Subcutaneous adipose tissue (tissue), 4 donors: ENCODE data around the gene PHRF1. TPM values are rescaled to one million over a fixed set of nuclear protein-coding genes. Genes with fewer than 3 reads are reported as not detected.

Experiments used
- total RNA-seq, 4 donors: library from RNA; depleted of rRNA; stranded (reverse); fragments of >200 nt; gene quantifications; one replicate each; pipeline ENCODE4 v1.1.0, GENCODE V29; 2016
- TF ChIP-seq, protein P1 (sequence below): fragments of 450-650 bp; IDR thresholded peaks from one replicate; pipeline ENCODE4 v1.5.1; 2016; ENCODE audit warnings: low read depth, mild to moderate bottlenecking, control low read depth, antibody characterized with exemption, moderate library complexity

Gene PHRF1
- total RNA-seq, 4 donors from 2014 or later: 9.0 to 28.4 (median 12.6) TPM

DNA sequence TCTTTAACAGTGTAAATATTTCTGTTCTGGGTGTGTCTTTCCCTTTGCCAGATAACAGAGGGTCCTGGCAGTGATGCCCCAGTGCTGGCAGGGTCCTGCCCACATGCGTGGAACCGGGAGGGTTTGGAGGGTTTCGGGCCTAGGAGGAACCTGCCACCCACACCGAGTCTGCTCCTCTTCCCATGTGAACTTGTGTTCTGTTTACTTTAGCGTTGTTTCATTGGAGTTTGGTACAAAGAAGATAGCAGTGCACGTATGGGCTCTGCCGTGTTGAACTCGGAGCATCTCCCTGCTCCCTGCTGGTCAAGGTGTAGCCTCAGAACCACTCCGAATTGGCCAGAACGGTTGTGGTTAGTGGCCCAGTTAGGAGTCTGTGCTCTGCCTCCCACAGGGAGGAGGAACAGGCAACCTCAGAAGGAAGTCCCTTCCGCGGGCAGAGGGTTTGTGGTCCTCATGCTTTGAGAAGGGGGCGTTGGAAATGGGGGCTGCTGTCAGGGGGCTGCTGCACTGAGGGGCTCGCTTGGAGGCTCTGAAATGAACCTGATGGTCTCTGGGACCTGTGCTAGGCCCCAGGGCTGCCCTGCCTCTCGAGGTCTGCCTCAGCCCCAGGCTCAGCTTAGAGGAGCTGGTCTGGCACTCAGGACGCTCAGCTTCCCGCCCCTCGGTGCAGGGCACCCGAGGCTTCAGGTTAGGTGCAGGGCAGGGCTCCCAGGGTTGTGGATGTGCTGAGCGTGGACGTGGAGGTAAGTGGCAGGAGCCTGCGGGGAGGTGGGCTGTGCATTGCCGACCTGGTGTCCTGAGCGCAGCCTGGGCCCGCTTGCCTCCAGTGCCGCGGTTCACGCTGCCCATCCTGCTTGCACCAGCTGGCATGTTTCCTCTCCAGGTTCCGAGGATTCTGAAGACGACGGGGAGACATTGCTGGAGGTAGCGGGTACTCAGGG, 10.4 kb downstream of the PHRF1 start:
- TF ChIP-seq, protein P1, sequence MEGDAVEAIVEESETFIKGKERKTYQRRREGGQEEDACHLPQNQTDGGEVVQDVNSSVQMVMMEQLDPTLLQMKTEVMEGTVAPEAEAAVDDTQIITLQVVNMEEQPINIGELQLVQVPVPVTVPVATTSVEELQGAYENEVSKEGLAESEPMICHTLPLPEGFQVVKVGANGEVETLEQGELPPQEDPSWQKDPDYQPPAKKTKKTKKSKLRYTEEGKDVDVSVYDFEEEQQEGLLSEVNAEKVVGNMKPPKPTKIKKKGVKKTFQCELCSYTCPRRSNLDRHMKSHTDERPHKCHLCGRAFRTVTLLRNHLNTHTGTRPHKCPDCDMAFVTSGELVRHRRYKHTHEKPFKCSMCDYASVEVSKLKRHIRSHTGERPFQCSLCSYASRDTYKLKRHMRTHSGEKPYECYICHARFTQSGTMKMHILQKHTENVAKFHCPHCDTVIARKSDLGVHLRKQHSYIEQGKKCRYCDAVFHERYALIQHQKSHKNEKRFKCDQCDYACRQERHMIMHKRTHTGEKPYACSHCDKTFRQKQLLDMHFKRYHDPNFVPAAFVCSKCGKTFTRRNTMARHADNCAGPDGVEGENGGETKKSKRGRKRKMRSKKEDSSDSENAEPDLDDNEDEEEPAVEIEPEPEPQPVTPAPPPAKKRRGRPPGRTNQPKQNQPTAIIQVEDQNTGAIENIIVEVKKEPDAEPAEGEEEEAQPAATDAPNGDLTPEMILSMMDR: no peak

DNA sequence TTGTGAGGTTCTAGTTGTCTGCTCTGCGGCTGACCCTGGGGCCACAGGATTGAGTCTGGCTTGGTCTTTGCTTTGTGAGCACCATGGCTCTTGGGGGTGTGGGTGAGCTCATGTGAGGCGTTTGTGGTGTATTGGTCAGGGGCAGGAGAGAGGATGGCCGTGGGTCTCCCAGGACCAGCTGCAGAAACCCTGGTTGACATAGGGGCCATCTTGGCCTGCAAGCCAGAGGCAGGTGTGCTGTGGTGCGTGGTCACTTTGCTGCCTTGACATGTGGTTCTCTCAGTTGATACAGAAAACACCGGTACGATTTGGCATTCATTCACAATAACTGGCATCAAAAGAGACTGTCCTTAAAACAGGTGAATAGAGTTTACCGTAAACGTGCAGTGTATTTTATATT, 11.3 kb downstream of the PHRF1 start:
- TF ChIP-seq, protein P1: no peak

DNA sequence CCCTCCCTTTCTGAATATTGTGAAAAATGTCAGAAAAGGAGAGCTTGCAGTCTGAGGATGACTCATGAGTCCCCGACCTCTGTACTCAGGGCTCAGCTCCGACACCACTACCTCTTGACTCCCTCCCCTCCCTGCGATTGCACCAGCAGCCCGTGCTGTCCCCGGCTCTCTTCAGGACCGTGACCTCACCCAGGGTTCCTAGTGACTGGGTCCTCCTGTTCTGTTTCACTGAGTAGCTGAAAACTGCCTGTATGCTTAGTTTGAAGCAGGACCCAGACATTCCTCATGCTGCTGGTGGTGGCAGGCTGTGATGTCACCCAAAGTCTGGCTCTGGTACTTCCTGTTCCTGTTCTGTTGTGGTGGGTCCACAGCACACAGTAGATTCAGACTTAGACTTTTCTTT, 11.7 kb downstream of the PHRF1 start:
- TF ChIP-seq, protein P1: no peak

DNA sequence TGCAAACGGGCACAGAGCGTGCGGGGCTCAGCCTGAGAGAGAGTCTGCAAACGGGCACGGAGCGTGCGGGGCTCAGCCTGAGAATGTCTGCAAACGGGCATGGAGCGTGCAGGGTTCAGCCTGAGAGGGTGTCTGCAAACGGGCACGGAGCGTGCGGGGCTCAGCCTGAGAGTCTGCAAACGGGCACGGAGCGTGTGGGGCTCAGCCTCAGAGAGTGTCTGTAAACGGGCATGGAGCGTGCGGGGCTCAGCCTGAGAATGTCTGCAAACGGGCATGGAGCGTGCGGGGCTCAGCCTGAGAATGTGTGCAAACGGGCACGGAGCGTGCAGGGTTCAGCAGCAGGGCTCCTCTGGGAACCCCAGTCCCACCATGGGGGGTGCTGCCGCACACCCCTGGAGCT, 13.5 kb downstream of the PHRF1 start:
- TF ChIP-seq, protein P1: no peak

DNA sequence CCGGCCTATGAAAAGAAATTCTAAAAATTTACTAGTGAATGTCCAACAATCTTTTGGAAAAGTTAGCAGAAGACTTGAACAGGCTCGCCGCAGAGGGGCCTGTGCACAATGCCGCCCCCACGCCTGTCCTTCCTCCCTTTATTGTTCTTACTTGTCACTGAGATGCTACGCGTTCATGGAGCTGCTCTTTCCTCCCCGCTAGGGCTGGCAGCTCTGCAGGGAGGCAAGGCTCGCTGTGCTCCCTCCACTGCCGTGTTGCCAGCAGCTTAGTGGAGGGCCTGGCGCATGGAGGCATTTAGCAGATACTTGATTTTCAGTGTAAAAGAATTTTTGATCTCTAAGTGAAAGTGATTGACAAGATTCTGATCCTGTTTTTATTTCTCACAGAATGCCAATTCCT, 14.7 kb downstream of the PHRF1 start:
- TF ChIP-seq, protein P1: no peak

DNA sequence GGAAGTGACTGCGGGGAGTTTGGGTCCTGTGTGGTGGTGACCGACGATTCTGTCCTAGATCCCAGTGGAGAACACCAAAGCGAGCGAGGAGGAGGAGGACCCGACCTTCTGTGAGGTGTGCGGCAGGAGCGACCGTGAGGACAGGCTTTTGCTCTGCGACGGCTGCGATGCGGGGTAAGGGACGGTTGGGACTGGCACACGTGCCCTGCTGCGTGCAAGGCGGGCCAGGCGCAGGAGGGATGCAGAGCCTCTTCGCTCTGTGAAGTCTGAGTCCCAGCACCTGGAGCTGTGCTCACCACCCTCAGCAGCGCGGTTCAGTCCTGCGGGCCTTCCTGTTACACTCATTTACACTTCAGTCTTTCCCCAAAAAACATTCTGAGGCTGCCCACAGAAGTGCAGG, 16.2 kb downstream of the PHRF1 start:
- TF ChIP-seq, protein P1: no peak

DNA sequence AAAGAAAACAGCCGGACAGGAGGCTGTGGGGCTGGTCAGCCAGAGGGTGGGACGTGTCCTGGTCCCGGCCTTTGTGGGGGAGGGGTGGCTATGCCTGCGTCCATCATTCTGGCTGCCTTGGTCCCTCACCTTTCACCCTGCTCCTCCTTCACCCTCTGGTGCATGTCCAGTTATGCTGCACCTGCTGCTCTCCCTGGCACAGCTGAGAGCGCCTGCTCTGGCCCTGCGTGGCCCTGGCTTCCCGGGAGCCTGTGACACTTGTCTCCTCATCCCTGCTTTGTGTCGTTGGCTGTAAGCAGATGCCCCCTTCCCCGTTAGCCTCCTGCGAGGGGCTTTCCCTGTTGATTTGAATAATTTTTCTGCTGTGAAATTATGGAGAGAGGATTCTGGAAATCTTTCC, 16.6 kb downstream of the PHRF1 start:
- TF ChIP-seq, protein P1: no peak
